HG02870 (cell line): ENCODE measurements around the gene AIP.

Source experiments
- ATAC-seq: cut with Tn5 transposase; IDR thresholded peaks from one replicate; pipeline ENCODE4 v1.9.1; 2021; ENCODE audit warnings: mild to moderate bottlenecking, moderate library complexity; ENCODE audit not compliant: unreplicated experiment

AIP gene

GRCh38 chr11:67525275-67525976 is 42.6 kb downstream of the AIP start:
- no peak for ATAC-seq

GRCh38 chr11:67528376-67528775 is 45.5 kb downstream of the AIP start:
- ATAC-seq, result no peak

DNA sequence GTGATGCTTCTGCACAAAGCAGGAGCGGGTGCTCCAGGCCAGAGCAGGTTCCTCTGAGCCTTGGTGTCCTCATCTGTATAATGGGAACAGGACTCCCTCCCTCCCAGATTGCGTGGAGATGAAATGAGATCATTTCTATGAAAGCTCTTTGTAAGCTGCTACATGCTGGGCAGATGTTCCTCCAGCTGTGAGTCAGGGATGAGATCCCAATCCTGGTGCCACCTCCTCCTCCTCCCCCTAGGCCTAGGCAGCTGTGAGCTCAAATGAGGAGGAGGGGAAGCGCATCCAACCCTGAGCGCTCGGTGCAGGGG is 47.4 kb downstream of the AIP start:
- no peak for ATAC-seq

- ATAC-seq, result no peak
Observed at GRCh38 chr11:67532889-67533288, 50.1 kb downstream of the AIP start.

- no peak for ATAC-seq
Observed at GRCh38 chr11:67534070-67534679, 51.3 kb downstream of the AIP start.

DNA sequence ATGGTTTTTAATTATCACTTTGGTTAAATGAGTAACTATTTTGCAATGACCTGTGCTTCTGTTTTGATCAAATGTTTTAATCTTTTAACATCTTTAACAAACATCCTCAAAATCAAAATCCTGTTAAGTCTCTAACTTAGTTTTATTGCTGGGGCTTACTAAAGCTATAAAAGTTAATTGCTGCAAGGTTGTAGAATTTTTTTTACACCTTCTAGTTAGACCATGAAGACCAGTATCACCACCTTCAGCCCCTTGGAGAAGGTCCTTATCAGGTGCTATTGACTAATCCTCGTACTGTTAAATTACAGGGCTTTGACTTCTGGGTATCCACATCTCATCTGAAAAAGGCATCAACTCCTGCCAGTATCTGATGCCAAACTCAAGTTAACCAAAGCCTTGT is 52.7 kb downstream of the AIP start:
- no peak for ATAC-seq

GRCh38 chr11:67538306-67538705 is 55.5 kb downstream of the AIP start:
- ATAC-seq, result no peak

DNA sequence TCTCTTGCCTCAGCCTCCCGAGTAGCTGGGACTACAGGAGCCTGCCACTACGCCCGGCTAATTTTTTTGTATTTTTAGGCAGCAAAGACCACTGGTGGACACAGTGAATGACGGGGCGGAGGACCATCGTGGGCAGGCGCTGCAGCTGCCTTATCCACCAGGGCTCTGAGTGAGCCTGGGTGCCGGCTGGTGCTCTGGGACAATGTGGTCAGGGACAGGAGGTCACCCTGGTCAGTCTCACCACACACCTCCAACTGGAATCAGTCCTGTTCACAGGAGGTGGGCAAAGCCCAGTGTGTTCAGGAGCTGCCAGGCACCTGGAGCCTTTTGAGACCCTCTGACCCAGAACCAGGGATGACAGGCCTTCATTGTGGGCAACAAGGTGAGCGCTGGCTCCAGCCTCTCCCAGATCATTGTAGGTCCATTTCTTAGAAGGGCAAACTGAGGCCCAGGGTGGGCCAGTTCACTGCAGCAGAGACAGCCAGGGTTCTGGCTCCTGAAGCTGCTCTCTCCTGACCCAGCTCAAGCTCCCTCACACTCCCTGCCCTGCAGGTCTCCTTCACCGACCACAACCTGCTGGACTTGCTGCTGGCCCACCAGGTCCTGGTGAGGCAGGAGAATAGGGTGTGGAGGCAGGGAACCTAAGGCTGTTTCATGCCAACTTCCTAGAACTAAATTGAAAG is 56.1 kb downstream of the AIP start:
- ATAC-seq, result no peak

DNA sequence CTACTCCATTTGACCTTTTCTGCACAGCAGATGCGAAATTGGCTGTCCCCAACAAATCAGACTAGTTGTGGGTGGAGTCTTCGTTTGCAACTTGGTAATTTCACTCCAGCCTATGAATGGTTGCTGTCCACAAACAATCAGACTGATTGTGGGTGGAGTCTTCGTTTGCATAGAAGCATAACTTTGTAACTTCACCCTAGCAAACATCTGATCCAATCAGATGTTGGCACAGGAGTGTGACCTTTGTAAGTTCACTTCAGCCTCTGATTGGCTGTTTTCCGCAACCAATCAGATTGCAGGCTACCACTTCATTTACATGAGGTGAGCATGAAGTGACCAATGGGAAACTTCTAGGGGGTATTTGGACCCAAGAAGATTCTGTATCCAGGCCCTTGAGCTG is 56.7 kb downstream of the AIP start:
- no peak for ATAC-seq
